NCI-H187 (cell line): ENCODE measurements around the gene NPY2R.

Source experiments
- DNase-seq, 2 experiments: peaks; one replicate each; lab custom pipeline; 2025; lab: John Stamatoyannopoulos, UW

The NPY2R gene

DNA sequence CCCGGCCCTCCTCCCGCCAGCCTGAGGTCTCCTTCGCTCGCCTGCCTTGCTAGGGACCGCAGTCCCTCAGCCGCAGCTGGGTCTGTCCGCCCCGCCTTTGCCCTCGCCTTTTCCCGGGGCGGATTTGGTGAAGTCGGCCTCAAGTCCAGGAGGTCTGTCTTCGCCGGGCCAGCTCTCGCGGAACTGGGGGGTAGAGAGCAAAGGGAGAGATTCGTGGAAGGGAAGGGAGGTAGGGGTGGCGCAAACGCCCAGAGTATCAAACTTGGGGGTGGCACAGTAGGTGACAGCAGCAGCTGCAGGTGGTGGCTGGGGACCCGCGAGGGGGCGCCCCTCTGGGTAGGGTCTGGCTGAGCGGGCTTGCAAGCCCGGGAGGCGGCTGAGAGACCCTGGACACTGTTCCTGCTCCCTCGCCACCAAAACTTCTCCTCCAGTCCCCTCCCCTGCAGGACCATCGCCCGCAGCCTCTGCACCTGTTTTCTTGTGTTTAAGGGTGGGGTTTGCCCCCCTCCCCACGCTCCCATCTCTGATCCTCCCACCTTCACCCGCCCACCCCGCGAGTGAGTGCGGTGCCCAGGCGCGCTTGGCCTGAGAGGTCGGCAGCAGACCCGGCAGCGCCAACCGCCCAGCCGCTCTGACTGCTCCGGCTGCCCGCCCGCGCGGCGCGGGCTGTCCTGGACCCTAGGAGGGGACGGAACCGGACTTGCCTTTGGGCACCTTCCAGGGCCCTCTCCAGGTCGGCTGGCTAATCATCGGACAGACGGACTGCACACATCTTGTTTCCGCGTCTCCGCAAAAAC lies at the start of gene NPY2R:
NPY2R (plus strand) TSS at position 379 of the 797 bp plus-strand sequence. CDS start 5,304 bp downstream, outside the sequence.
- DNase-seq: no peak

GRCh38 chr4:155161357-155161756 lies 47.1 kb upstream of the NPY2R start:
- no peak for DNase-seq

- no peak for DNase-seq
Measured at GRCh38 chr4:155164718-155165117, 43.7 kb upstream of the NPY2R start.

DNA sequence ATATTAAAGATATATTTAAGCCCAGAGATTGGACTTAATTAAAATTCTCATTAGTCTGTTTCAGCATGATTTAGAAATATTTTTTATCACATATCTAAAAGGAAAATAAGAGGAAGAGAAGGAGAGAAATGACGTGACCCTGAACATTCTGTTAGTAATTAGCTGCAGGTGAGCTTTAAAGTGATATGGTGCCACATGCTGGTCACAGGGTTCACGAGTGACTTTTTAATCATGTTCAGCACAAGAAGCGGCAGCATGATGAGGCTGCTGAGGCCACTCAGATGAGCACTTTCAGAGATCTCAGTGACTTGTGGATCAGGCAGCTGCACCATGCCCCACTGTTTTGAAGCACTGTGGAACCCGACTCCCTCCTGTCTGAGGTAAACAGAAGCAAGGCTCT lies 37.9 kb upstream of the NPY2R start:
- no peak for DNase-seq

DNA sequence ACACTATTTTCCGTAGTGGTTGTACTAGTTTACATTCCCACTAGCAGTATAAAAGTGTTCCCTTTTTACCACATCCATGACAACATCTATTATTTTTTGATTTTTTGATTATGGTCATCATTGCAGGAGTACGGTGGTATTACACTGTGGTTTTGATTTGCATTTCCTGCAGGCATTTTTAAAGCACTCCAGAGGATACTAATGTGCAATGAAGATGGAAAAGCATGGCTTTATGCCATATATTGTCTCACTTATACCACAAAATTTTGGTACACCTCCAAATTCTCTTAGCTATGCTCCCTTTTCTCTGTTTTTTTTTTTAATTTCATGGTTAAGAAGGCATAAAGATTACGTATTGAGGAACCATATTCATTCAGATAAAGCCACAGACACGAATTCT lies 35.1 kb upstream of the NPY2R start:
- no peak for DNase-seq

DNA sequence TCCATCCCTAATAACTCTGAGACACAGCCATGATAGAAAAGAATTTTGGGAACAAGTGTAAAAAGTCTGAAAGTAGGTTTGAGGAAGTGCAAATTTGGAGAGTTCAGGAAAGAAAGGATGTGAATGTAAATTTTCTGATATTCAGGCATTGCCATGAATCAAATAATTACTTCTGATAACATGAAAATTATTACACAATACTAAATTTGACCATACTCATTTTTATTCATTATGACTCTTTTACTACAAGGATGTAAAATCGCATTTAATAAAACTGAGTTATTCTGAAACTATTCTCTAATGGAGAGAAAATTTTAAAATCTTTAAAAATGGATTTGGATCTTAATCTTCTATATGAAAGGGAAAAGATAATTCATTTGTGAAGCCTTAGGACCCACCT lies 33.8 kb upstream of the NPY2R start:
- DNase-seq: no peak

DNA sequence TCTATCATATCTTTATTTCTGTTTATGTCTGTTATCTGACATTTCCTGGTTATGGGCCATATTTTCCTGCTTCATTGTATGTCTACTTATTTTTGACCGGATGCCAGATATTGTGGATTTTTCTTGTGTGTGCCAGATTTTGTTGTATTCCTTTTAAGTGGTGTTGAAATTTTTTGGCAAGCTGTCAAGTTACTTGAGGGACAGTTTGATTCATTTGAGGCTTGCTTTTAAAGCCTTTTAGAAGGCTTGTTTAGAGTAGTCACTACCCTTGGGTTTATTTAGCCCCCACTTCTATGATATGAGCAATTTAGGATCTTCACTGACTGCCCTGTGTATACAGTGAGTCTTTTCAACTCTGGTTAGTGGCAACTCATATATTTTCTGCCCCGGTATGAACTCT lies 29.2 kb upstream of the NPY2R start:
- no peak for DNase-seq

DNA sequence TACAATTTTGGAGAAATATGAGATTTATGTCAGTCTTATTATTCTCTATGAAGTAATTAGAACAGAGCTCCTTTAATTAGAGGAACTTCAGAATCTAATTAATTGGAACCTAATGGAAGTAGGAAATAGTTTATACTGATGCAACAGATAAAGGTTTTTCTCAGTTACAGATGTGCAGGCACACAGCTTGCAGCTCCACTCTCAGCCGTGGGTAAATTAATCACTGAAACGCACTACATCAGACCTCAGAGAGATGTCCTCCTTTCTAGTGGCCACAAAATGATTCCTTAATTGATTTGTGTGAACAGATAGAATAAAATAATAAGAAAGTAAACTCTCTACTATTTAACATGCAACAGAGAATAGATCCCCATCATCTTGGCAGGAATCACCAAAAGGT lies 21.5 kb upstream of the NPY2R start:
- DNase-seq: no peak

GRCh38 chr4:155187989-155188388 lies 20.4 kb upstream of the NPY2R start:
- DNase-seq: no peak

GRCh38 chr4:155190099-155190498 lies 18.3 kb upstream of the NPY2R start:
- no peak for DNase-seq

- no peak for DNase-seq
Measured at GRCh38 chr4:155197757-155198156, 10.7 kb upstream of the NPY2R start.

DNA sequence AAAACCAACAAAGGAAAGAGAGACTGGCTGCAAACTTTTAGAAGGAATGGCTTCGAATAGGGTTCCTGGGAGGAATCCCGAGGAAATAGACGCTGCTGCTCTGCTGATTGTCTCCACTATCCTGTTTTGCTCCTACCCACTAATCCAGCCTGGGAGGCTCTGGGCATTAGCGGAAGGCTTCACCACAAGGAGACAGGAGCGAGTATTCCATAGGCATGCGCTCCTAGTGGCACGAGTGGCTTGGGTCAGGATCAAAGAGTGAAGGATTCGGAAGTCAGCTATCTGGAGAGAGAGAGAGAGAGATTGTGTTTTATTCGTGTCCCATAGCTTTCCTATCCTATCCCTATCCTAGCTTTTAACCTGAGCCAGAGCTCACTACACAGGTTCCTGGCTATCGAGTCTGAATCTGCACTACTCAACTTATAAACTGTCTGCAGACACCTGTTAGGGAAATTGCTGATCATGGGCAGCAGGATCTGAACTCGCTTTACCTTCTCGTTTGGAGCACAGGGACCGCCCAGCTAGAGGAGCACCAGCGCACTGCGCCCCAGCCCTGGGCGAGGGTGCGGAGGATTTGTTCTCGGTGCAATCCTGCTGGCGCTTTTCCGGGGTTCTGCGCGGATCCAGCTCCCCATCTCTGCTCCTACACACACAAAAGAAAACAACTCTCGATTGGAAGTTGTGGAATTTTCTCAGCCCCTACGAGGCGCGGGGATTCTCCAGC lies 740 bp upstream of the NPY2R start:
- DNase-seq: no peak

DNA sequence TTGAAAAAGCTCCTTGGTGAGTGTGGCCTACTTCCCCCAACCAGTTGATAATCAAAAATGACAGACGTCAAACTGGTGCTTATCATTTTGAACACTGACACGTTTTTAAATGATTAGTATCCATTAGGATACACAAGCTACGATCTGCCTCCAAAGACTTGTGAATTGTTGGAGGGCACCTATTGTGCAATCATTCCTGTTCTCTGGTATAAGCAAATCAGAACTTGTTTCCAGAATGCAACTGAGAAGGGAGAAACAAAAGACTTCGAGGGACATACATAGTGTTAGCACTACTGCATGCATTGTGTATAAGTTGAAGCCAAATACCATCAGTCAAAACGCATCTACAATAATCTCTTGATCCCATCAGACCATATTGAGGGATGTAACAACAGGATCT lies 11.6 kb downstream of the NPY2R start:
- no peak for DNase-seq

- no peak for DNase-seq
Measured at GRCh38 chr4:155227131-155227530, 18.7 kb downstream of the NPY2R start.

- no peak for DNase-seq
Measured at GRCh38 chr4:155228713-155229112, 20.3 kb downstream of the NPY2R start.

GRCh38 chr4:155232432-155232831 lies 24.0 kb downstream of the NPY2R start:
- no peak for DNase-seq

- DNase-seq: no peak
Measured at GRCh38 chr4:155234206-155234605, 25.8 kb downstream of the NPY2R start.

DNA sequence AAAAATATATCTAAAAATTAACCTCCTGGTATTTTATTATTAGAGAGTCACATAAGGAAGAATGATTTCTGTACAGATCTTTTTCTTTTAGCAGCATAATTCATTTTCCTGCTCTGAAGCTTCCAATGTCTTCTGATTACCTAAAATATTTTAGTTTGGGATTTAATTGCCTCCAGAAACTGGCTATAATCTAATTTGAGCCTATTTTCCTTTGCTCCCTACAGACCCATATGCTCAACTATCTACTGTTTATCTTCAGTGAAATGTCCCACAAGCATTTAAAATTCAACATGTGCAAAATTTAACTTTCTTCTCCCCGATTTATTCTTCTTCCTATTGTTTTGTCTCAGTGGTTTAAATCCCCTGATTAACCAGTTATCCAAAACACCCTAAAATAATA lies 29.1 kb downstream of the NPY2R start:
- DNase-seq: no peak

- no peak for DNase-seq
Measured at GRCh38 chr4:155241225-155241624, 32.8 kb downstream of the NPY2R start.

DNA sequence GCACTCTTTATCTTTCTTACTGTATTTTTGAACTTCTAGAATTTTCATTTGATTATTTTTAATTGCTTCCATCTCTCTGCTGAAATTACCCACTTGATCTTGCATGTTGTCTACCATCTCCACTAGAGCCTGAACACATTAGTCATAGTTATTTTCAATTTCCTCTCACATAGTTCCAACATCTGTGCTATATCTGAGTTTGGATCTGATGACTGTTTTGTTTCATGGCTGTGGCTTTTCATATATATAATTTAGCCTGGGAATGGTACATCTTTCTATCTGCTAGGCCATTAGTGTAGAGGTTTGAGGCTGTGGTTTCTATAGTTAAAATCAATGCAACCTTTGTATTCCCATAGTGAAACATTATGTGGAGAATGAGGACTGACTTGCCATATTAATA lies 33.2 kb downstream of the NPY2R start:
- no peak for DNase-seq

DNA sequence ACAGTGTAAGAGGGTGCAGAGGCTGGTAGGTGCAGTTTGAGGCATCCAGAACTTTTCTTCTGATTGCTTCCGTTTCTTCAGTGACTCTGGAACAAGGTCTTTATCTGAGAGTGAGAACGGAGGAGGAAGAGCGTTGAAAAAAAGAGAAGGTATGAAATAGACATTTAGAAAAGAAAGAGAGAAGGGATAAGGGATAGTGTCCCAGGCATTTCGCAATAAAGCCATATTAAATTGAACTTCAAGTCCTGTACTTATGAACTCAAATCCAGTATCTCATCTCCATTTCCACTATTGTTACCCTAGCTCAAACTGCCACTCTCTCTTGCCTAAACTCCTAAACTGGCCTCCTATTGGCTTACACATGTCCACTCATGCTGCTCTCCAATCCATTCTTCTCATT lies 36.7 kb downstream of the NPY2R start:
- no peak for DNase-seq

DNA sequence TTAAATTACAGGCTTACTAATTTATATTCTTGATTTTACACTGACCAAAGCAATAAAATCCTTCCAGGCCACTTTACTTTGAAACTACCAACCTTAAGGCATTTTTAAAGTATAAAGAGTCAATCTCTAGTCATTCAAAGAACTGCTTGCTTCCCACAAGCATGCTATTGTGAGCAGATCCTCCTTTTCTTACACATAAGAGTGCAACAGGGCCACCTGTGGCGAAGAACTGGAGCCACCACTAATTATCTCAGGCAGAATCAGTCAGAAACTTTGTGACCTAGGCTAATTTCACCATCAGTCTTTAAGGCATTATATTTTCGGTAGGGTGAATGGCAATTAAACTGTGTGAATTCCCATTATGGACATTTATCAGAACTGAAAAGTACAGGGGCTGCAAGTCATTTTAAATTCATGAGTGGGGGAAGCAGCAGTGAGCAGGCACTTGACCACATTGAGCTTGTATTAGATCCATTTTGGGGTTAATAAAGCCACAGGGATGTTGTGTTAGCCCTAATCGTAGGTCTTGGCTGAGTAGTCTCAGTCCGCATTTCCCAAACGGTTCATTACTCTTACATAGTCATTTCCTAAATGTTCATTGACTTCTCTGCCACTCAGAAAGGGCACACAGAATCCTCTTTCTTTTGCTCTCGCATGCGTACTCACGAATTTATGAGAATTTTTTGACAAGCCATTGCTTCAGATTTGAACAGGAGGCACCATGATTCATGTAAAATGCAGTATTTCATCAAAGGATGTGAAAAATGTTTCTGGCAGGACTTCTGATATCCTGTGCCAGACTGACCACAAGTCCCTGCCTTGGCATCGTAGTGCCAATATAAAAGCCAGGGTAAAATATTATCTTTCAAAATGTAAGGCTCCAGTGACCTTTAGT lies 39.8 kb downstream of the NPY2R start:
- no peak for DNase-seq
